NCI-H82 (cell line): Measurements from ENCODE around the gene SH3BP2.

Experiments
- DNase-seq: peaks from one replicate; lab custom pipeline; 2025; lab: John Stamatoyannopoulos, UW

SH3BP2 gene

GRCh38 chr4:2878346-2878745 lies 85.5 kb downstream of the SH3BP2 start:
- no peak for DNase-seq

GRCh38 chr4:2879026-2879425 lies 86.1 kb downstream of the SH3BP2 start:
- DNase-seq, result peak; percentile 84

DNA sequence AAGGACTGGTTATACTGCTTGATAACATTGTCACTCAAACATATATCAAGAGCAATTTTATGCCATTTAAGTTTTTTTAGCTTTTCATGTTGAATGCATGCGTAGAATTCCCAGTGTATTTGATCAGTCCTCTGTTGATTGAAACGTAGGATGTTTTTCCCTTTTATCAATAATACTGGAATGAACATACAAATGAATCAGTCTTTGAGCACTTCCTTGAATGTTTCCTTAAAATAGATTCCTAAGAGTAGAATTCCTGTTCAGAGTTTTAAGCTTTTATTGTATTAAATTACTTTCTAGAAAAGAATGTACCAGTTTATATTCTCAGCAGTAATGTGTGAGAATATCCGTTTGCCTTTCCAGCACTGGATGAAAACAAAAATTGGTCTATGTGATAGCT lies 88.5 kb downstream of the SH3BP2 start:
- no peak for DNase-seq

- DNase-seq, result no peak
These were observed 89.5 kb downstream of the SH3BP2 start for GRCh38 chr4:2882341-2882740.

GRCh38 chr4:2886161-2886560 lies 93.3 kb downstream of the SH3BP2 start:
- peak; percentile 91 for DNase-seq

GRCh38 chr4:2886622-2887021 lies 93.7 kb downstream of the SH3BP2 start:
- peak; percentile 92 for DNase-seq

DNA sequence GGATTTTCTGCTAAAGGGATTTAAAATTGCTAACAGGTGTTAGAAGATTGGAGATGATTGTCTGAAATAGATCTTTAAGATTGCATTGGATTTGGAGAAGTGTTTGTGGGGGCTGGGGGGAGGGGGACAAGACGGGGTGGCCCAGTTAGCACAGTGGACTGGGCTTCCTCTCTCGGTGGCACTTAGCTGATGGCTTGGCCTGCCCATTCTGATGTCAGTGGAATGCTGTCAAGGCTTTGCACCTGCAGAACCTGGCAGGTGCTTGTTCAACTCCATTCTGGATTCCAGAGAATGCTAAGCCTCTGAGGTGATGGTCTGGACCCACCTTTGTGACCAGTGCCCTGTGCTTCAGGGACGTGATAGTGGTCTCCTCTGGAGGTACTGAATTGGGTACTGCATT lies 94.5 kb downstream of the SH3BP2 start:
- peak; percentile 88 for DNase-seq

- no peak for DNase-seq
These were observed 96.0 kb downstream of the SH3BP2 start for GRCh38 chr4:2888886-2889285.
